ENCODE data around the gene TMEM50B. TPM values are rescaled to one million over a fixed set of nuclear protein-coding genes. Genes with fewer than 3 reads are reported as not detected.

The TMEM50B gene
- total RNA-seq, 4 donors from 2014 or later: 36.4 to 48.7 (median 38.2) TPM

GRCh38 chr21:33443194-33443593 lies 36.6 kb downstream of the TMEM50B start:
- intact Hi-C loops (cut with DNase I; ENCODE audit: low total_unique reads): loop anchor here (10.0 kb wide), 1 partner anchor 78 kb away; no protein-coding TSS in a partner anchor
- 91 to 92% methylated on average over 5 of the region's 5 CpGs for WGBS, 2 donors
- H3K4me3 ChIP-seq (ENCODE audit: low read depth, poor library complexity, severe bottlenecking): no peak overlapping the region
- TF ChIP-seq CTCF (IDR thresholded peaks at IDR 0.05) (no peak), POLR2A (IDR thresholded peaks at IDR 0.05) (no peak)
- peak in 1 of 2 donors; percentile 71 for DNase-seq (ENCODE audit: low spot score in 2 of 2)

- intact Hi-C loops (cut with DNase I; ENCODE audit: low total_unique reads): loop anchor here (10.0 kb wide), 1 partner anchor 77 kb away; no protein-coding TSS in a partner anchor
- H3K4me3 ChIP-seq (ENCODE audit: low read depth, poor library complexity, severe bottlenecking): no peak overlapping the region
- WGBS, 2 donors: 49 to 53% methylated on average over 11 of the region's 11 CpGs
- TF ChIP-seq POLR2A (IDR thresholded peaks at IDR 0.05) (no peak), CTCF (IDR thresholded peaks at IDR 0.05) (no peak)
- peak in 1 of 2 donors; percentile 76 for DNase-seq (ENCODE audit: low spot score in 2 of 2)
These were observed 38.0 kb downstream of the TMEM50B start for GRCh38 chr21:33441489-33442477.

GRCh38 chr21:33437140-33437539 lies 42.6 kb downstream of the TMEM50B start:
- 60 to 61% methylated on average over 6 of the region's 6 CpGs for WGBS, 2 donors
- peak in 1 of 2 donors; percentile 70 for DNase-seq (ENCODE audit: low spot score in 2 of 2)
- intact Hi-C loops (cut with DNase I; ENCODE audit: low total_unique reads): no loop called here
- no peak for TF ChIP-seq POLR2A (IDR thresholded peaks at IDR 0.05)
- TF ChIP-seq CTCF (IDR thresholded peaks at IDR 0.05): no peak
- H3K4me3 ChIP-seq (ENCODE audit: low read depth, poor library complexity, severe bottlenecking): no peak overlapping the region

GRCh38 chr21:33434770-33435360 lies 44.9 kb downstream of the TMEM50B start:
- peak in 1 of 2 donors; percentile 45 for DNase-seq (ENCODE audit: low spot score in 2 of 2)
- 50 to 53% methylated on average over 5 of the region's 5 CpGs for WGBS, 2 donors
- intact Hi-C loops (cut with DNase I; ENCODE audit: low total_unique reads): no loop called here
- TF ChIP-seq CTCF (IDR thresholded peaks at IDR 0.05): no peak
- TF ChIP-seq POLR2A (IDR thresholded peaks at IDR 0.05): no peak
- no peak overlapping the region for H3K4me3 ChIP-seq (ENCODE audit: low read depth, poor library complexity, severe bottlenecking)

- no peak overlapping the region for H3K4me3 ChIP-seq (ENCODE audit: low read depth, poor library complexity, severe bottlenecking)
- intact Hi-C loops (cut with DNase I; ENCODE audit: low total_unique reads): no loop called here
- WGBS, 2 donors: 79 to 81% methylated on average over 8 of the region's 8 CpGs
- peak in 1 of 2 donors; percentile 47 for DNase-seq (ENCODE audit: low spot score in 2 of 2)
- TF ChIP-seq CTCF (IDR thresholded peaks at IDR 0.05) (no peak), POLR2A (IDR thresholded peaks at IDR 0.05) (no peak)
These were observed 46.2 kb downstream of the TMEM50B start for GRCh38 chr21:33433425-33434114.
